Stomach (tissue), 9 donors: ENCODE data around the gene TTLL3. TPM values are rescaled to one million over a fixed set of nuclear protein-coding genes. Genes with fewer than 3 reads are reported as not detected.

ENCODE experiments used
- DNase-seq, 2 donors: peaks; one replicate each; pipeline versions ENCODE4 v3.0.0 to v3.0.0-alpha.2; 2013 to 2019
- H3K27ac ChIP-seq, 5 donors: fragments of 200-600 bp in 4 of 5; sonication (generic) in 4 of 5; one replicate each; pipeline ENCODE4 v1.5.1; 2013 to 2019; ENCODE audit warnings: mild to moderate bottlenecking in 1 of 5, moderate library complexity in 1 of 5
- H3K27me3 ChIP-seq, 3 donors: fragments of 200-600 bp; sonication (generic); one replicate each; pipeline ENCODE4 v1.5.1; 2017 to 2019; ENCODE audit warnings: mixed run types in 1 of 3
- H3K36me3 ChIP-seq, 4 donors: fragments of 200-600 bp; sonication (generic); 1 replicate in 3 of 4; 2 replicates in 1 of 4; pipeline ENCODE4 v1.5.1; 2016 to 2019
- H3K4me1 ChIP-seq, 4 donors: fragments of 200-600 bp; sonication (generic); one replicate each; pipeline ENCODE4 v1.5.1; 2016 to 2019
- H3K4me3 ChIP-seq, 4 donors: fragments of 200-600 bp; sonication (generic) in 3 of 4; one replicate each; pipeline ENCODE4 v1.5.1; 2016 to 2019; ENCODE audit warnings: mild to moderate bottlenecking in 1 of 4
- H3K9me3 ChIP-seq, 4 donors: fragments of 200-600 bp; sonication (generic); one replicate each; pipeline ENCODE4 v1.5.1; 2016 to 2019
- CTCF ChIP-seq, 7 experiments: fragments of 450-650 bp in 4 of 7; fragments of 200-600 bp in 3 of 7; sonication (generic) in 3 of 7; IDR thresholded peaks; one replicate each; pipeline ENCODE4 v1.5.1; 2016 to 2019; ENCODE audit warnings: antibody characterized with exemption in 7 of 7, control low read depth in 2 of 7, mild to moderate bottlenecking in 1 of 7
- EP300 ChIP-seq: sonication (generic); formaldehyde crosslinking; IDR thresholded peaks from one replicate; pipeline ENCODE4 v1.6.1; 2017; ENCODE audit warnings: antibody characterized with exemption
- POLR2A ChIP-seq, 4 donors: fragments of 450-650 bp; IDR thresholded peaks; one replicate each; pipeline ENCODE4 v1.6.1; 2016; ENCODE audit warnings: antibody characterized with exemption in 4 of 4, control low read depth in 2 of 4, mild to moderate bottlenecking in 1 of 4, moderate library complexity in 1 of 4
- POLR2AphosphoS5 ChIP-seq, 3 donors: sonication (generic); formaldehyde crosslinking; IDR thresholded peaks; one replicate each; pipeline ENCODE4 v1.6.1; 2016; ENCODE audit warnings: antibody characterized with exemption in 3 of 3
- WGBS, 5 donors: extraction: QIAGEN DNeasy Blood & Tissue Kit in 3 of 5; methylation state at CpG; one replicate each; pipeline versions ENCODE4 v1.1.5 to v1.1.7; 2013 to 2018; 5-methylcytosine and 5-hydroxymethylcytosine counted together
- intact Hi-C: fragments of 100-400 bp; cut with DNase I; formaldehyde crosslinking; loops from one replicate; pipeline ENCODE4 v1.15.1; 2023; ENCODE audit warnings: low total_unique reads
- polyA plus RNA-seq, 3 donors: library from polyadenylated mRNA; stranded (reverse); fragments of 200-250 nt; gene quantifications; one replicate each; pipeline ENCODE4 v1.2.3, GENCODE V29; 2013
- total RNA-seq, 5 donors: library from RNA; depleted of rRNA; stranded (reverse); fragments of >200 nt; gene quantifications; one replicate each; pipeline versions ENCODE4 v1.1.0 to v1.2.3, GENCODE V29; 2014 to 2016
- donor health status: healthy with polysubstance abuse.
- donor health status: Bipolar disorder and iron deficiency.
- donor health status: healthy.

Gene TTLL3
- total and polyA plus RNA-seq, 8 donors = 6.7 to 593 (median 77.4) TPM

- intact Hi-C loops = no loop called here
- 91 to 100% (median 93%) methylated on average over 4 to 7 of the region's 7 CpGs for WGBS, 5 donors
- no peak for DNase-seq
- TF ChIP-seq POLR2AphosphoS5 (IDR thresholded peaks at IDR 0.05) = no peak
- TF ChIP-seq CTCF (IDR thresholded peaks at IDR 0.05) = no peak
- no peak for TF ChIP-seq EP300
- H3K27me3 ChIP-seq = no peaks in the 10 kb centered on the region
- peak overlapping the region in 1 of 5 donors; percentile 20 for H3K27ac ChIP-seq
- H3K4me1 ChIP-seq = peaks cover 17 to 38% (median 22%) of the 10 kb centered on the region in 4 donors
- peaks cover 47 to 61% (median 53%) of the 10 kb centered on the region in 4 donors for H3K36me3 ChIP-seq
- H3K9me3 ChIP-seq = no peaks in the 10 kb centered on the region
- H3K4me3 ChIP-seq = no peak overlapping the region
Measured at GRCh38 chr3:9806688-9807589, 3.1 kb upstream of the TTLL3 start.

- intact Hi-C loops = no loop called here
- H3K4me1 ChIP-seq = peaks cover 17 to 38% (median 22%) of the 10 kb centered on the region in 4 donors
- no peaks in the 10 kb centered on the region for H3K9me3 ChIP-seq
- H3K4me3 ChIP-seq = no peak overlapping the region
- H3K27me3 ChIP-seq = no peaks in the 10 kb centered on the region
- H3K36me3 ChIP-seq = peaks cover 40 to 55% (median 48%) of the 10 kb centered on the region in 4 donors
- peak overlapping the region in 3 of 5 donors; percentile 95 to 98 (median 96) for H3K27ac ChIP-seq
- TF ChIP-seq POLR2AphosphoS5 (IDR thresholded peaks at IDR 0.05) (no peak), CTCF (IDR thresholded peaks at IDR 0.05) (no peak), POLR2A (IDR thresholded peaks at IDR 0.05) (no peak), EP300 (no peak)
- DNase-seq = no peak
- WGBS, 5 donors = 85 to 97% (median 91%) methylated on average over 2 of the region's 2 CpGs
Measured at GRCh38 chr3:9807981-9808344, 2.1 kb upstream of the TTLL3 start.

- no peak for TF ChIP-seq POLR2AphosphoS5 (IDR thresholded peaks at IDR 0.05)
- no peak for TF ChIP-seq EP300
- no peak for TF ChIP-seq POLR2A (IDR thresholded peaks at IDR 0.05)
- no peak for TF ChIP-seq CTCF (IDR thresholded peaks at IDR 0.05)
- WGBS, 5 donors = 50 to 82% (median 70%) methylated on average over 7 of the region's 7 CpGs
- intact Hi-C loops = no loop called here
Measured at GRCh38 chr3:9808345-9809037, 1.6 kb upstream of the TTLL3 start.

GRCh38 chr3:9809239-9809614 is 835 bp upstream of the TTLL3 start:
- WGBS, 5 donors = 41 to 65% (median 53%) methylated on average over 4 of the region's 4 CpGs
- Histone ChIP-seq H3K4me1 (peaks cover 17 to 38% (median 22%) of the 10 kb centered on the region in 4 donors), H3K36me3 (peaks cover 35 to 55% (median 47%) of the 10 kb centered on the region in 4 donors), H3K27ac (peak overlapping the region; percentile 94 to 98 (median 96)), H3K27me3 (no peaks in the 10 kb centered on the region), H3K4me3 (peak overlapping the region; percentile 64 to 84 (median 73)), H3K9me3 (no peaks in the 10 kb centered on the region)
- TF ChIP-seq POLR2A (IDR thresholded peaks at IDR 0.05) (no peak), EP300 (no peak), POLR2AphosphoS5 (IDR thresholded peaks at IDR 0.05) (peak in 1 of 3 donors; percentile 3), CTCF (IDR thresholded peaks at IDR 0.05) (no peak)
- intact Hi-C loops = no loop called here
- peak; percentile 40 to 64 for DNase-seq

More at GRCh38 chr3:9808345-9809037, 1.6 kb upstream of the TTLL3 start:
- Histone ChIP-seq H3K27me3 (no peaks in the 10 kb centered on the region), H3K9me3 (no peaks in the 10 kb centered on the region), H3K27ac (peak overlapping the region; percentile 94 to 98 (median 96)), H3K4me3 (no peak overlapping the region), H3K36me3 (peaks cover 39 to 55% (median 48%) of the 10 kb centered on the region in 4 donors), H3K4me1 (peaks cover 17 to 38% (median 22%) of the 10 kb centered on the region in 4 donors)
- peak in 1 of 2 donors; percentile 51 for DNase-seq
